SK-N-SH (cell line): ENCODE measurements around the gene CHEK2. TPM values are rescaled to one million over a fixed set of nuclear protein-coding genes. Genes with fewer than 3 reads are reported as not detected.

ENCODE experiments used
- CTCF ChIA-PET: fragments of 300-600, 350-600 bp; formaldehyde crosslinking; extraction: SDS; loops from one replicate; lab custom pipeline; 2021; lab: Yijun Ruan, JAX
- POLR2A ChIA-PET: fragments of 350-600 bp; sonication (Branson Sonifier 250); formaldehyde crosslinking; extraction: SDS; loops from one replicate; lab custom pipeline; 2020; ENCODE audit warnings: antibody characterized with exemption, inconsistent platforms; lab: Yijun Ruan, JAX
- DNase-seq: peaks from one replicate; pipeline ENCODE4 v3.0.0; 2012
- H2AFZ ChIP-seq: fragments of 200-600 bp; sonication (generic); 2 replicates; pipeline ENCODE4 v1.8.1; 2016; ENCODE audit warnings: antibody characterized with exemption, mild to moderate bottlenecking, low read depth
- H3F3A ChIP-seq: fragments of 200-600 bp; sonication (generic); replicated peaks from 2 replicates; pipeline ENCODE3; 2016; ENCODE audit warnings: antibody characterized with exemption, mild to moderate bottlenecking; ENCODE audit not compliant: insufficient read depth
- H3K27ac ChIP-seq, 2 experiments: fragments of 200-500 bp in 1 of 2; fragments of 200-600 bp in 1 of 2; sonication (Bioruptor generic) in 1 of 2; sonication (generic), shearing (Covaris generic) in 1 of 2; 2 replicates each; pipeline versions ENCODE4 v1.5.1 to v1.6.1; 2014 to 2016; ENCODE audit warnings: low read depth in 2 of 2, inconsistent platforms in 1 of 2, low read length in 1 of 2, mild to moderate bottlenecking in 1 of 2, mixed read lengths in 1 of 2
- H3K27me3 ChIP-seq: fragments of 200-600 bp; sonication (generic), shearing (Covaris generic); 2 replicates; pipeline ENCODE4 v1.6.1; 2016; ENCODE audit warnings: mixed run types; ENCODE audit not compliant: insufficient read depth
- H3K36me3 ChIP-seq, 2 experiments: fragments of 200-500 bp in 1 of 2; fragments of 200-600 bp in 1 of 2; sonication (Bioruptor generic) in 1 of 2; sonication (generic) in 1 of 2; replicated peaks in 1 of 2; 2 replicates each; pipeline versions ENCODE3 to v1.5.1; 2014 to 2016; ENCODE audit warnings: low read length in 1 of 2, mild to moderate bottlenecking in 1 of 2; ENCODE audit not compliant: insufficient read depth in 2 of 2, control insufficient read depth in 1 of 2
- H3K4me1 ChIP-seq, 2 experiments: fragments of 200-500 bp in 1 of 2; fragments of 200-600 bp in 1 of 2; sonication (Bioruptor generic) in 1 of 2; sonication (generic), shearing (Covaris generic) in 1 of 2; 2 replicates each; pipeline versions ENCODE4 v1.5.1 to v1.6.1; 2014 to 2016; ENCODE audit warnings: low read depth in 1 of 2, low read length in 1 of 2, mixed run types in 1 of 2; ENCODE audit not compliant: insufficient read depth in 2 of 2, control insufficient read depth in 1 of 2
- H3K4me2 ChIP-seq: fragments of 200-600 bp; sonication (generic), shearing (Covaris generic); 2 replicates; pipeline ENCODE4 v1.6.1; 2017; ENCODE audit warnings: mixed run types
- H3K4me3 ChIP-seq, 2 experiments: fragments of 200-500 bp in 1 of 2; fragments of 200-600 bp in 1 of 2; sonication (Bioruptor generic) in 1 of 2; sonication (generic), shearing (Covaris generic) in 1 of 2; 2 replicates each; pipeline versions ENCODE4 v1.5.1 to v1.8.1; 2014 to 2016; ENCODE audit warnings: low read depth in 2 of 2, inconsistent platforms in 1 of 2, low read length in 1 of 2, mild to moderate bottlenecking in 1 of 2, mixed read lengths in 1 of 2, moderate library complexity in 1 of 2
- H3K79me2 ChIP-seq: fragments of 200-600 bp; sonication (generic); 2 replicates; pipeline ENCODE4 v1.8.1; 2017; ENCODE audit warnings: mild to moderate bottlenecking; ENCODE audit not compliant: insufficient read depth
- H3K9ac ChIP-seq: fragments of 200-600 bp; sonication (generic); 2 replicates; pipeline ENCODE4 v1.6.1; 2017; ENCODE audit warnings: mixed run types
- H3K9me2 ChIP-seq: fragments of 200-600 bp; sonication (generic); 2 replicates; pipeline ENCODE4 v1.6.1; 2017; ENCODE audit warnings: mixed run types
- H3K9me3 ChIP-seq: fragments of 200-600 bp; sonication (generic); 2 replicates; pipeline ENCODE4 v1.6.1; 2017; ENCODE audit warnings: mixed run types, mild to moderate bottlenecking, moderate library complexity
- H4K20me1 ChIP-seq: fragments of 200-600 bp; sonication (generic); 2 replicates; pipeline ENCODE4 v1.6.1; 2017; ENCODE audit warnings: mild to moderate bottlenecking, mixed run types; ENCODE audit not compliant: insufficient read depth
- CHD2 ChIP-seq: fragments of 150-350 bp; IDR thresholded peaks from 2 replicates; pipeline ENCODE4 v1.6.1; 2018; ENCODE audit warnings: low read length; ENCODE audit not compliant: partially characterized antibody
- CTCF ChIP-seq: fragments of 200-600 bp; sonication (generic); IDR thresholded peaks from 2 replicates; pipeline ENCODE4 v1.6.1; 2017; ENCODE audit warnings: antibody characterized with exemption, mild to moderate bottlenecking, moderate library complexity
- ELF1 ChIP-seq: IDR thresholded peaks from 2 replicates; pipeline ENCODE4 v1.4.0; 2012
- FOXM1 ChIP-seq: IDR thresholded peaks from 2 replicates; pipeline ENCODE4 v1.4.0; 2012; ENCODE audit warnings: low read depth, mild to moderate bottlenecking
- MAX ChIP-seq: IDR thresholded peaks from 2 replicates; pipeline ENCODE4 v1.4.0; 2012; ENCODE audit warnings: low read depth
- MXI1 ChIP-seq: IDR thresholded peaks from 2 replicates; pipeline ENCODE4 v1.6.1; 2012; ENCODE audit warnings: mild to moderate bottlenecking, low read depth, low read length, improper control_type of control experiment
- NRF1 ChIP-seq: IDR thresholded peaks from 2 replicates; pipeline ENCODE4 v1.6.1; 2012; ENCODE audit warnings: low read depth, mild to moderate bottlenecking, low read length
- PBX3 ChIP-seq: IDR thresholded peaks from 2 replicates; pipeline ENCODE4; 2012
- POLR2AphosphoS5 ChIP-seq: IDR thresholded peaks from 2 replicates; pipeline ENCODE4 v1.6.1; 2012; ENCODE audit warnings: low read depth, low read length
- RAD21 ChIP-seq: IDR thresholded peaks from 2 replicates; pipeline ENCODE4 v1.6.1; 2012; ENCODE audit warnings: mild to moderate bottlenecking, low read length
- RCOR1 ChIP-seq: fragments of 150-350 bp; IDR thresholded peaks from 2 replicates; pipeline ENCODE4 v1.6.1; 2017; ENCODE audit warnings: antibody characterized with exemption, low read length
- RFX5 ChIP-seq: IDR thresholded peaks from 2 replicates; pipeline ENCODE4 v1.6.1; 2012; ENCODE audit warnings: mild to moderate bottlenecking, improper control_type of control experiment, low read length
- RXRA ChIP-seq: IDR thresholded peaks from 2 replicates; pipeline ENCODE4 v1.4.0; 2012; ENCODE audit warnings: low read depth, mild to moderate bottlenecking, borderline replicate concordance
- SIN3A ChIP-seq: IDR thresholded peaks from 2 replicates; pipeline ENCODE4 v1.6.1; 2012; ENCODE audit warnings: low read depth, mild to moderate bottlenecking, low read length, moderate library complexity, borderline replicate concordance
- TAF1 ChIP-seq: IDR thresholded peaks from 2 replicates; pipeline ENCODE4 v1.6.1; 2012; ENCODE audit warnings: low read depth, mild to moderate bottlenecking, low read length, moderate library complexity, borderline replicate concordance
- TCF12 ChIP-seq: IDR thresholded peaks from 2 replicates; pipeline ENCODE4 v1.4.0; 2012
- USF2 ChIP-seq: fragments of 150-350 bp; IDR thresholded peaks from 2 replicates; pipeline ENCODE4 v1.6.1; 2017; ENCODE audit warnings: antibody characterized with exemption, low read length, low read depth, borderline replicate concordance
- YY1 ChIP-seq: IDR thresholded peaks from 2 replicates; pipeline ENCODE4 v1.4.0; 2012; ENCODE audit warnings: low read depth, mild to moderate bottlenecking
- ZBTB33 ChIP-seq: IDR thresholded peaks from 2 replicates; pipeline ENCODE4 v1.4.0; 2012; ENCODE audit warnings: low read depth, borderline replicate concordance
- WGBS: methylation state at CpG from one replicate; pipeline ENCODE4 v1.1.6; 2017; ENCODE audit warnings: low lambda C conversion rate; 5-methylcytosine and 5-hydroxymethylcytosine counted together
- polyA plus RNA-seq, 3 experiments: library from polyadenylated mRNA; depleted of rRNA; stranded (reverse); fragments of >200 nt; gene quantifications; 2 replicates each; pipeline ENCODE4 v1.2.3, GENCODE V29; 2012

Gene CHEK2
- polyA plus RNA-seq, 1 of the 3 experiments (the other 2 are of a cell fraction), result 12.0 TPM

- Histone ChIP-seq H3K9me3 (no peaks in the 10 kb centered on the region), H3K79me2 (peaks cover 65% of the 10 kb centered on the region), H3K27me3 (no peaks in the 10 kb centered on the region), H4K20me1 (peaks cover 25% of the 10 kb centered on the region), H3K9me2 (no peaks in the 10 kb centered on the region), H3K4me2 (no peak overlapping the region), H3K9ac (no peak overlapping the region), H2AFZ (no peak overlapping the region), H3K4me1 (peaks cover 0 to 5% of the 10 kb centered on the region in 2 experiments; a peak in 1 of 4 replicates), H3F3A (peaks cover 8% of the 10 kb centered on the region), H3K36me3 (peaks cover 0 to 3% of the 10 kb centered on the region in 2 experiments), H3K4me3 (no peak overlapping the region), H3K27ac (no peak overlapping the region)
- peak; percentile 10 for DNase-seq
- 71% methylated on average over 3 of the region's 3 CpGs for WGBS
- no peak for TF ChIP-seq FOXM1
- TF ChIP-seq MXI1, result no peak
- no peak for TF ChIP-seq USF2
- TF ChIP-seq CHD2, result no peak
- TF ChIP-seq MAX, result no peak
- no peak for TF ChIP-seq YY1
- TF ChIP-seq ZBTB33, result no peak
- no peak for TF ChIP-seq TAF1
- TF ChIP-seq TCF12, result peak; percentile 80
- peak; percentile 65; the same call in 1 of the 2 replicates for TF ChIP-seq RXRA
- TF ChIP-seq SIN3A, result no peak
- no peak for TF ChIP-seq RCOR1
- TF ChIP-seq POLR2AphosphoS5, result 0 out of 2 replicates have a peak, but pooled peaks have one; percentile 33
- no peak for TF ChIP-seq ELF1
- no peak for TF ChIP-seq RAD21
- TF ChIP-seq RFX5, result no peak
- no peak for TF ChIP-seq NRF1
- no peak for TF ChIP-seq CTCF
- TF ChIP-seq PBX3, result 0 out of 2 replicates have a peak, but pooled peaks have one; percentile 12
- POLR2A ChIA-PET, result interaction anchor here (0.6 kb wide), 1 partner anchor 1045 kb away, joined by 3 read pairs; no protein-coding TSS in a partner anchor
- CTCF ChIA-PET, result interaction anchor here (0.9 kb wide), 1 partner anchor 73 kb away, joined by 3 read pairs; no protein-coding TSS in a partner anchor
Observed at GRCh38 chr22:28674121-28674563, 67.5 kb downstream of the CHEK2 start.
